HG03135 (cell line): Measurements from ENCODE around the gene KCNJ12.
"Not testable (repeated sequence)": the region's sequence is repeated elsewhere in the genome, so short reads cannot be mapped to it uniquely, and the experiment has no call there.

Experiments used
- ATAC-seq: cut with Tn5 transposase; IDR thresholded peaks from one replicate; pipeline ENCODE4 v1.9.1; 2021; ENCODE audit warnings: mild to moderate bottlenecking, moderate library complexity; ENCODE audit not compliant: unreplicated experiment

The KCNJ12 gene

GRCh38 chr17:21418446-21419298, 42.5 kb downstream of the KCNJ12 start:
- no peak for ATAC-seq

DNA sequence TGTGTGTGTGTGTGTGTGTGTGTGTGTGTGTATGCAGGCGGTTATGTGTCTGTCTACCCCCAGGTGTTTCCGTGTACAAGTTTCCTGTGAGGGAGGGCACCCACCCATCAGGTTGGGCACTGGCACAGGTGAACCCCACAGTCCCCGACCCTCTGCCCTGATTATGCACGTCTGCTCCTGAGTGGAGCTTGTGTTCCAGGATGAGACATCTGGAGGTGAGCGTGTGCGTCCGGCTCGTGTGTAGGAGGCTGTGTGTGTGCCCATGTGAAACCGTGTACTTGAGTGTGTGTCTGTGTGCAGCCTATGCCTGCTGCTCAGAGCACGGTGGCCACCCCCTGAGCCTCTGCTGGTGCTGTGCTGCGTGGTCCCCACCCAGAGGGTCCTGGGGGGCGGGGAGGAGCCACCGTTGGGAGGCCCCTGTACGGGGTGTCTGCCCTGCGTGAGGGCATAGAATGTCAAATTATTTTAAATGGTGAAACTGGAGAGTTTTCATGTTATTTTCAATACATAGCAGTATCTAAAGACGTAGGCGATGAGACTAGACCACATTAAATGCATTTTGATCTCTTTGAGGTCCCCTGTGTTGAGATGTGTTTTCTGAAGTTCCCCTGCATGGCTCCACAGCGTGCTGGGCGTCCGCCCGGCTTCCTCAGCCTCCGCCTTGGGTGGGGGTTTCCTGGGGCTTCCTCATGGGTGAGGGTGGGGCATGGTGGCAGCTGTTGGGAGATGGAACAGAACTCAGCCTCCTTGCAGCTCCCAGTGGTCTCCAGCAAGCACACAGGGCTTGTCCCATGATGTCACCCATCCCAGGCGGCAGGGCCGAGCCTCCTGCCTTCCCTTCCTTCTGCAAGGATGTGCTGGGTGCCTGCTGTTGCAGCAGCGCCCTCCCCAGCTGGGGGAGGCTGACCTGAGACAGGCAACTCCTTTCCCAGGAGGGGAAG, 43.4 kb downstream of the KCNJ12 start:
- ATAC-seq = no peak

GRCh38 chr17:21420503-21421090, 44.4 kb downstream of the KCNJ12 start:
- not testable (repeated sequence) for ATAC-seq

- not testable (repeated sequence) for ATAC-seq
Observed at GRCh38 chr17:21421421-21422310, 45.5 kb downstream of the KCNJ12 start.

DNA sequence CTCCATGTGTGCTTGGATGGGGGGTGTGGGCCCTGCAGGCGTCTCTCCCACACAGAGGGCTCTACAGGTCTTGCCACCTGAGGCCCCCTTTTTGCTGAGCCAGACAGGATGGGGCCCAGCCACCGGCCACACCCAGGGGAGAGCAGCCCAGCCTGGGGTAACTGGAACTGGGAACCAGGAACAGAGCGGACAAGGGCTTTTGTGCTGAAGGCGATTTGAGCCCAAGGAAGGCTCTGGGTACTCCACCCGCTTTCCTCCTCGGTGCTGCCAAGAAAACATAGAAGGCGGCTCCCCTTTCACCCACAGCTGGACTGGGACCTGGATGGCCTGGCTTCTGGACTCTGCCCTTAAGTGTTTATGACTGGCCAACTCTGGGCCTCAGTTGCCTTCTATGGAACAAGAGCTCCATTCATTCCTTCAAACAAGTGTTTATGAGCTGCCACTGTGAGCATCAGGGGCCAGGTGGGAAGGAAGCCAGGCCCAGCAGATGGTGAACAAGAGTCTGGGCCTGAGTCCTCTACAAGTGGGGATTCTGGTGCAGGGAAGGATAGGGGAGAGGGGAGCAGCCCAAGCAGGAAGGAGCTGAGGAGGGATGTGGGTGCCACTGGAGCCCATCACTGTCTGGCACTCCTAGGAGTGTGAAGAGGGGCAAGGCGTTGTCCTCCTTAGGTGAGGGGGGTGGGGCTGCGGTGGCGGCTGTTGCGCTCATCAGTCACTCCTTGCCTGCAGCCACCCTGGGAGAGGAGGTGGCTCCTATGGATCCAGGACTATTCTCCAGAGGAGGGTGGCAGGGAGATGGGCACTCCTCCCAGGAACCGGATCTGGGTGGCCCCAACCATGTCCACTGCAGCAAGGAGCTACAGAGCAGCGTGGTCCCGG, 46.4 kb downstream of the KCNJ12 start:
- ATAC-seq = not testable (repeated sequence)

- ATAC-seq = not testable (repeated sequence)
Observed at GRCh38 chr17:21423190-21423493, 47.0 kb downstream of the KCNJ12 start.

GRCh38 chr17:21424697-21425096, 48.5 kb downstream of the KCNJ12 start:
- ATAC-seq = not testable (repeated sequence)

DNA sequence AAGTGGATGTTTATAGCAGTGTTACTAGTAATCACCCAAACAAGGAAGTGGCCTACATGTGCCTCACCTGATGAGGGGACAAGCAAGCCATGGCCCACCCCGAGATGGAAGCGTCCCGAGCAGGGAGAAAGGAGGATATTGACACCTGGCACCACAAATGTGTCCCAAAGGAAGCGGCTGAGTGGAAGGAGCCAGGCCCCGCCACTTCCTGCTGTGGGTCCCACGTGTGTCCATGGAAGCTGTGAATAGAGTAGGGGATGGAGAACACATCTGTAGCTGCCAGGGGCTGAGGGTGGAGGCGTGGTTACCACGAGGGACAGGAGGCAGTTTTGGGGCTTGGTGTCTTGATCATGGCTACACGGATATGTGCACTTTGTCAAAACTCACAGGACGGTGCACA, 49.2 kb downstream of the KCNJ12 start:
- ATAC-seq = no peak

DNA sequence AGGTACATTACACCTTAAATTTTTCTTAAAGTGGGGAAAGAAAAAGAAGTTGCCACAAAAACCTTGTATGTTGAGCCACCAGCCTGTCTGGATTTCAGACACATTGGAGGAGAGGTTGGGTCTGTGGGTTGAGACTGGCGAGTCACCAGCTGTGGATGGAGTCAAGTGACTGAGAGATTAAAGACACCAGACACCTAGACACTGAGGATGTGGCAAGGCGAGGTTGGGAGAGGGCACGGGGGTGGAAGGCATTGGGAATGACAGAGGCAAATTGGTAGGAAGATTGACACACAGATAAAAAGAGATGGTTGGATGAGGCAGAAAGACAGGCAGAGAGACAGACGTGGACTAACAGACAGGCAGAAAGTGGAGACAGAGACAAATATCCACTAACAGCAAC, 49.6 kb downstream of the KCNJ12 start:
- ATAC-seq = no peak

DNA sequence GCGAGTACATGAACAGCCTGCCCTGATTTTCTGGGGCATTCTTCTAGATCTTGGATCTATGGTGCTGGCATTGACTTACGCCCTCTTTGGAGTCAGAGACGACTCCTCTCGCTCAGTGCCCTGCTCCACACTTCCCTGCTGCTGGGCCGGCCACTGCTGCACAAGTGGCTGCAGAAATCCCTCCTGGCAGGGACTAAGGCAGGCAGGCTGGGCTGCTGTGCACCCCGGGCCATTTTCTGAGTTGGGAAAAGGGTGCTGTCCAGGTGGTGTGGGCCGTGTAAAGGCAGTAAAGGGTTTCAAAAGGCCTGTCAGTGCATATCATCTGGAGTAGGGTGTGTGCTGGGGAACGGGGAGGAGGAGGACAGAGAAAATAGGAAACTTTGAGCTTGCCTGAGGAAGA, 50.1 kb downstream of the KCNJ12 start:
- not testable (repeated sequence) for ATAC-seq

GRCh38 chr17:21426876-21427275, 50.7 kb downstream of the KCNJ12 start:
- ATAC-seq = not testable (repeated sequence)

GRCh38 chr17:21427727-21428126, 51.6 kb downstream of the KCNJ12 start:
- not testable (repeated sequence) for ATAC-seq

DNA sequence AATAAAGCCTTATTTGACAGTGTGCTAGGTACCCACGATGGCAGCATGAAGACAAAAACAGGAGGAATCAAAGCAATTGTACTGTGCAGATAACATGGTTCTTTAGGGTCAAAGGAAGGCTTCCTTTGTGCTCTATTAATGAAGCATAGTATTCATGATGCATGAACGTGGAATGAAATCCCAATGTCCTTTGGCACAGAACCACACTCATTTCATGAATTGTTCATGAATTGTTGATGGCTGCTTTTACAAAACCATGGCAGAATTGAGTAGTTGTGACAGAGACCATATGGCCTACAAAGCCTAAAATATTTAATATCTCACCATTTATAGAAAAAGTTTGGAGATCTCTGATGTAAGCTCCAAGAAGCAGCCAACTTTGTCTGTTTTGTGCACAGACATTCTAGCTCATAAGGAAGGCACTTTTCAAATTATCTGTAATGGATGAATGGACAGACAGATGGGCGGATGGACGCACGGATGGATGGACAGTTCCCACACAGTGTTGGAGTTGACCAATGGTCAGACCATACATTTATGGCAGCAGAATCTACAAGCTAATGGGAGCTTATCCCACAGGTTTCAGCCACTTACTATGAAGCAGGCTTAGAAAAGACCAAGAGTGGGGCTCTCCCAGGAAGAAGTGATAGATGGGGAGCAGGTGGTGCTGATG, 52.7 kb downstream of the KCNJ12 start:
- not testable (repeated sequence) for ATAC-seq

GRCh38 chr17:21429921-21430628, 53.9 kb downstream of the KCNJ12 start:
- not testable (repeated sequence) for ATAC-seq

- not testable (repeated sequence) for ATAC-seq
Observed at GRCh38 chr17:21433971-21434370, 57.8 kb downstream of the KCNJ12 start.

GRCh38 chr17:21434976-21435375, 58.8 kb downstream of the KCNJ12 start:
- ATAC-seq = not testable (repeated sequence)

DNA sequence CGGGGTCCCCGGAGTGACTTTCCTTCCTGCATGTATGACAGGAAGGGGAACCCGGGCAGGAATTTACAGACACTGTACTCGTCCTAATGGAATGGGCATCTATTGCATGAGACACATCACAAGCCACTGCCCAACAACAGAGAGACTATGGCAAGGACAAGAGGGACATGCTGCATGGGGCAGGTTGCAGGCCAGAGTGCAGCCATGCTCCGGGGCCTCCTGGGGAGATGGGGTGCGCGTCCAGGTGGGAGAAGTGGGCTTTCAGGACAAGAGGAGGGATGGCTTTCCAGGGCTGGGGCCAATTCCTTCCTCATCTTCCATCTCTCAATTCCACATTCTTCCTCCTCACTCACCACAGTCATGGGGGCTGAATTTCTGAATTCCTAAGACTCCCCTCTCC, 60.3 kb downstream of the KCNJ12 start:
- not testable (repeated sequence) for ATAC-seq
